ENCODE measurements around the gene LLGL1.

DNA sequence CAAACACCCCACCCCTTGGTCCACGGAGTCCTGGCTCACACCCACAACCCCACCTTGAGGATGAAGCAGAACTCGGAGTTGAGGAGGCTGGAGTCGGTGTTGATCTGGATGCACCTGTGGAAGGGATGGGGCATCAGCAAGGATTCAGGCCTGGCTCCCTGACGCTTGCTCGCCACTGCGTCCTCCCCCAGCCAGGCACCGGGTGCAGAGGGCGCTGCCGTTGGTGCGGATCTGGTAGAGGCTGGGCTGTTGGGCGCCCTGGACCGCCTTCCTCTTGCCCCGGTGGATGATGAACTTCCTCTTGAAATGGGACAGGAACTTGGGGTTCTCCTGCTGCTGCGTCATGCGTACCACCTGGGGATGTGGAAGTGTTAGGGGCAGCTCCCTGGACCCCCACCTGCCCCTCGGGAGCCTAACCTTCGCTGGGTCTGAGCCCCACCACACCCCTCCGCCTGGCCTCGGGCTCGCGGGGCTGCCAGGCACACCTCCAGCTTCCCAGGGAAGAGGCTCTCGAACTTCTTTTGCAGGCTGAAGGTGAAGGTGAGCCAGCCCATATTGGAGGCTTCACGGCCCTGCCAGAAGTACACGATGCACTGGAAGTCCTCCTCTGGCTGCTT lies 20.8 kb downstream of the LLGL1 start:
- TF ChIP-seq POLR2A (IDR thresholded peaks at IDR 0.05; ENCODE audit: low read length) (no peak), EP300 (IDR thresholded peaks at IDR 0.05) (no peak), ESRRA (IDR thresholded peaks at IDR 0.05; ENCODE audit: borderline replicate concordance, low read length) (no peak), KDM1A (IDR thresholded peaks at IDR 0.05; ENCODE audit: low read depth) (no peak), HEYL (CRISPR knock-in tag; IDR thresholded peaks at IDR 0.05) (no peak), MAZ (IDR thresholded peaks at IDR 0.05; ENCODE audit: borderline replicate concordance, low read depth, low read length) (no peak), ZSCAN20 (CRISPR knock-in tag; IDR thresholded peaks at IDR 0.05) (no peak), EHMT2 (IDR thresholded peaks at IDR 0.05; ENCODE audit: low read depth) (no peak), PHF8 (IDR thresholded peaks at IDR 0.05; ENCODE audit: borderline replicate concordance, low read depth) (no peak)
- TF ChIP-seq, protein P1, sequence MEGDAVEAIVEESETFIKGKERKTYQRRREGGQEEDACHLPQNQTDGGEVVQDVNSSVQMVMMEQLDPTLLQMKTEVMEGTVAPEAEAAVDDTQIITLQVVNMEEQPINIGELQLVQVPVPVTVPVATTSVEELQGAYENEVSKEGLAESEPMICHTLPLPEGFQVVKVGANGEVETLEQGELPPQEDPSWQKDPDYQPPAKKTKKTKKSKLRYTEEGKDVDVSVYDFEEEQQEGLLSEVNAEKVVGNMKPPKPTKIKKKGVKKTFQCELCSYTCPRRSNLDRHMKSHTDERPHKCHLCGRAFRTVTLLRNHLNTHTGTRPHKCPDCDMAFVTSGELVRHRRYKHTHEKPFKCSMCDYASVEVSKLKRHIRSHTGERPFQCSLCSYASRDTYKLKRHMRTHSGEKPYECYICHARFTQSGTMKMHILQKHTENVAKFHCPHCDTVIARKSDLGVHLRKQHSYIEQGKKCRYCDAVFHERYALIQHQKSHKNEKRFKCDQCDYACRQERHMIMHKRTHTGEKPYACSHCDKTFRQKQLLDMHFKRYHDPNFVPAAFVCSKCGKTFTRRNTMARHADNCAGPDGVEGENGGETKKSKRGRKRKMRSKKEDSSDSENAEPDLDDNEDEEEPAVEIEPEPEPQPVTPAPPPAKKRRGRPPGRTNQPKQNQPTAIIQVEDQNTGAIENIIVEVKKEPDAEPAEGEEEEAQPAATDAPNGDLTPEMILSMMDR (IDR thresholded peaks at IDR 0.05): no peak
- TF ChIP-seq, protein P2, sequence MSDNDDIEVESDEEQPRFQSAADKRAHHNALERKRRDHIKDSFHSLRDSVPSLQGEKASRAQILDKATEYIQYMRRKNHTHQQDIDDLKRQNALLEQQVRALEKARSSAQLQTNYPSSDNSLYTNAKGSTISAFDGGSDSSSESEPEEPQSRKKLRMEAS (IDR thresholded peaks at IDR 0.05): no peak
- TF ChIP-seq, protein P3, sequence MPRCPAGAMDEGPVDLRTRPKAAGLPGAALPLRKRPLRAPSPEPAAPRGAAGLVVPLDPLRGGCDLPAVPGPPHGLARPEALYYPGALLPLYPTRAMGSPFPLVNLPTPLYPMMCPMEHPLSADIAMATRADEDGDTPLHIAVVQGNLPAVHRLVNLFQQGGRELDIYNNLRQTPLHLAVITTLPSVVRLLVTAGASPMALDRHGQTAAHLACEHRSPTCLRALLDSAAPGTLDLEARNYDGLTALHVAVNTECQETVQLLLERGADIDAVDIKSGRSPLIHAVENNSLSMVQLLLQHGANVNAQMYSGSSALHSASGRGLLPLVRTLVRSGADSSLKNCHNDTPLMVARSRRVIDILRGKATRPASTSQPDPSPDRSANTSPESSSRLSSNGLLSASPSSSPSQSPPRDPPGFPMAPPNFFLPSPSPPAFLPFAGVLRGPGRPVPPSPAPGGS (IDR thresholded peaks at IDR 0.05): no peak
- TF ChIP-seq, protein P4, sequence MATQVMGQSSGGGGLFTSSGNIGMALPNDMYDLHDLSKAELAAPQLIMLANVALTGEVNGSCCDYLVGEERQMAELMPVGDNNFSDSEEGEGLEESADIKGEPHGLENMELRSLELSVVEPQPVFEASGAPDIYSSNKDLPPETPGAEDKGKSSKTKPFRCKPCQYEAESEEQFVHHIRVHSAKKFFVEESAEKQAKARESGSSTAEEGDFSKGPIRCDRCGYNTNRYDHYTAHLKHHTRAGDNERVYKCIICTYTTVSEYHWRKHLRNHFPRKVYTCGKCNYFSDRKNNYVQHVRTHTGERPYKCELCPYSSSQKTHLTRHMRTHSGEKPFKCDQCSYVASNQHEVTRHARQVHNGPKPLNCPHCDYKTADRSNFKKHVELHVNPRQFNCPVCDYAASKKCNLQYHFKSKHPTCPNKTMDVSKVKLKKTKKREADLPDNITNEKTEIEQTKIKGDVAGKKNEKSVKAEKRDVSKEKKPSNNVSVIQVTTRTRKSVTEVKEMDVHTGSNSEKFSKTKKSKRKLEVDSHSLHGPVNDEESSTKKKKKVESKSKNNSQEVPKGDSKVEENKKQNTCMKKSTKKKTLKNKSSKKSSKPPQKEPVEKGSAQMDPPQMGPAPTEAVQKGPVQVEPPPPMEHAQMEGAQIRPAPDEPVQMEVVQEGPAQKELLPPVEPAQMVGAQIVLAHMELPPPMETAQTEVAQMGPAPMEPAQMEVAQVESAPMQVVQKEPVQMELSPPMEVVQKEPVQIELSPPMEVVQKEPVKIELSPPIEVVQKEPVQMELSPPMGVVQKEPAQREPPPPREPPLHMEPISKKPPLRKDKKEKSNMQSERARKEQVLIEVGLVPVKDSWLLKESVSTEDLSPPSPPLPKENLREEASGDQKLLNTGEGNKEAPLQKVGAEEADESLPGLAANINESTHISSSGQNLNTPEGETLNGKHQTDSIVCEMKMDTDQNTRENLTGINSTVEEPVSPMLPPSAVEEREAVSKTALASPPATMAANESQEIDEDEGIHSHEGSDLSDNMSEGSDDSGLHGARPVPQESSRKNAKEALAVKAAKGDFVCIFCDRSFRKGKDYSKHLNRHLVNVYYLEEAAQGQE (IDR thresholded peaks at IDR 0.05): no peak

Measured in A549 (cell line).